Adipocyte (in vitro differentiated cells): ENCODE results near the gene DNAH9.

Source experiments
- DNase-seq: peaks from one replicate; pipeline ENCODE4 v3.0.0-alpha.2; 2015; ENCODE audit warnings: low read depth
- H3K27me3 ChIP-seq: replicated peaks from 2 replicates; pipeline ENCODE4 v1.7.0; 2013; ENCODE audit warnings: mild to moderate bottlenecking, low read length, moderate library complexity; ENCODE audit not compliant: control insufficient read depth, insufficient read depth
- H3K36me3 ChIP-seq: 2 replicates; pipeline ENCODE4 v1.7.0; 2013; ENCODE audit warnings: low read length, mild to moderate bottlenecking, moderate library complexity; ENCODE audit not compliant: control insufficient read depth, insufficient read depth, severe bottlenecking
- H3K4me1 ChIP-seq: 2 replicates; pipeline ENCODE4 v1.7.0; 2013; ENCODE audit warnings: mild to moderate bottlenecking, low read length, moderate library complexity; ENCODE audit not compliant: control insufficient read depth, insufficient read depth
- H3K4me3 ChIP-seq: 2 replicates; pipeline ENCODE4 v1.7.0; 2013; ENCODE audit warnings: mild to moderate bottlenecking, low read length, moderate library complexity
- H3K9ac ChIP-seq: 2 replicates; pipeline ENCODE4 v1.7.0; 2013; ENCODE audit warnings: mild to moderate bottlenecking, low read length, moderate library complexity
- H3K9me3 ChIP-seq: 2 replicates; pipeline ENCODE4 v1.7.0; 2013; ENCODE audit warnings: mild to moderate bottlenecking, low read length, moderate library complexity; ENCODE audit not compliant: control insufficient read depth

DNAH9 gene

GRCh38 chr17:11612956-11613355 is 14.7 kb downstream of the DNAH9 start:
- Histone ChIP-seq H3K4me1 (peaks cover 10% of the 10 kb centered on the region), H3K9ac (no peak overlapping the region), H3K36me3 (no peaks in the 10 kb centered on the region), H3K4me3 (no peak overlapping the region), H3K27me3 (peaks cover 4% of the 10 kb centered on the region), H3K9me3 (no peaks in the 10 kb centered on the region)
- no peak for DNase-seq

GRCh38 chr17:11618861-11619566 is 20.7 kb downstream of the DNAH9 start:
- Histone ChIP-seq H3K4me3 (no peak overlapping the region), H3K9me3 (no peaks in the 10 kb centered on the region), H3K9ac (no peak overlapping the region), H3K27me3 (no peaks in the 10 kb centered on the region), H3K4me1 (no peaks in the 10 kb centered on the region), H3K36me3 (no peaks in the 10 kb centered on the region)
- no peak for DNase-seq

GRCh38 chr17:11622492-11622891 is 24.2 kb downstream of the DNAH9 start:
- Histone ChIP-seq H3K9me3 (no peaks in the 10 kb centered on the region), H3K4me1 (no peaks in the 10 kb centered on the region), H3K27me3 (peaks cover 16% of the 10 kb centered on the region), H3K9ac (no peak overlapping the region), H3K4me3 (no peak overlapping the region), H3K36me3 (no peaks in the 10 kb centered on the region)
- DNase-seq: no peak

GRCh38 chr17:11624976-11625375 is 26.7 kb downstream of the DNAH9 start:
- no peaks in the 10 kb centered on the region for H3K9me3 ChIP-seq
- no peak for DNase-seq
- peaks cover 24% of the 10 kb centered on the region for H3K27me3 ChIP-seq
- H3K36me3 ChIP-seq: no peaks in the 10 kb centered on the region
- no peak overlapping the region for H3K9ac ChIP-seq
- no peaks in the 10 kb centered on the region for H3K4me1 ChIP-seq
- H3K4me3 ChIP-seq: no peak overlapping the region

- H3K4me3 ChIP-seq: no peak overlapping the region
- H3K4me1 ChIP-seq: no peaks in the 10 kb centered on the region
- DNase-seq: no peak
- H3K9me3 ChIP-seq: no peaks in the 10 kb centered on the region
- no peak overlapping the region for H3K9ac ChIP-seq
- H3K36me3 ChIP-seq: no peaks in the 10 kb centered on the region
- peaks cover 24% of the 10 kb centered on the region for H3K27me3 ChIP-seq
Measured at GRCh38 chr17:11625878-11626277, 27.6 kb downstream of the DNAH9 start.

GRCh38 chr17:11627301-11627940 is 29.2 kb downstream of the DNAH9 start:
- no peaks in the 10 kb centered on the region for H3K36me3 ChIP-seq
- H3K4me3 ChIP-seq: no peak overlapping the region
- H3K4me1 ChIP-seq: no peaks in the 10 kb centered on the region
- H3K27me3 ChIP-seq: peaks cover 24% of the 10 kb centered on the region
- no peak for DNase-seq
- H3K9ac ChIP-seq: no peak overlapping the region
- no peaks in the 10 kb centered on the region for H3K9me3 ChIP-seq

- Histone ChIP-seq H3K4me3 (no peak overlapping the region), H3K36me3 (no peaks in the 10 kb centered on the region), H3K9ac (no peak overlapping the region), H3K4me1 (no peaks in the 10 kb centered on the region), H3K27me3 (peaks cover 31% of the 10 kb centered on the region), H3K9me3 (no peaks in the 10 kb centered on the region)
- no peak for DNase-seq
Measured at GRCh38 chr17:11628374-11628773, 30.1 kb downstream of the DNAH9 start.

- no peak overlapping the region for H3K4me3 ChIP-seq
Measured at GRCh38 chr17:11628831-11629230, 30.6 kb downstream of the DNAH9 start.

GRCh38 chr17:11636771-11637170 is 38.5 kb downstream of the DNAH9 start:
- no peak for DNase-seq
- Histone ChIP-seq H3K4me3 (no peak overlapping the region), H3K4me1 (no peaks in the 10 kb centered on the region), H3K9ac (no peak overlapping the region), H3K9me3 (no peaks in the 10 kb centered on the region), H3K27me3 (peaks cover 33% of the 10 kb centered on the region), H3K36me3 (no peaks in the 10 kb centered on the region)

More at GRCh38 chr17:11628831-11629230, 30.6 kb downstream of the DNAH9 start:
- DNase-seq: no peak
- Histone ChIP-seq H3K4me1 (no peaks in the 10 kb centered on the region), H3K36me3 (no peaks in the 10 kb centered on the region), H3K9ac (no peak overlapping the region), H3K27me3 (peaks cover 31% of the 10 kb centered on the region), H3K9me3 (no peaks in the 10 kb centered on the region)

- no peak overlapping the region for H3K4me3 ChIP-seq
- H3K9ac ChIP-seq: no peak overlapping the region
- no peaks in the 10 kb centered on the region for H3K9me3 ChIP-seq
- no peaks in the 10 kb centered on the region for H3K36me3 ChIP-seq
- peaks cover 32% of the 10 kb centered on the region for H3K27me3 ChIP-seq
- DNase-seq: no peak
- H3K4me1 ChIP-seq: peaks cover 4% of the 10 kb centered on the region
Measured at GRCh38 chr17:11637796-11638195, 39.5 kb downstream of the DNAH9 start.

- Histone ChIP-seq H3K4me3 (no peak overlapping the region), H3K36me3 (no peaks in the 10 kb centered on the region), H3K9ac (no peak overlapping the region), H3K27me3 (peaks cover 28% of the 10 kb centered on the region), H3K4me1 (peaks cover 13% of the 10 kb centered on the region), H3K9me3 (no peaks in the 10 kb centered on the region)
- no peak for DNase-seq
Measured at GRCh38 chr17:11638700-11639265, 40.5 kb downstream of the DNAH9 start.
